Activated CD8-positive, alpha-beta T cell treated with anti-CD3 and anti-CD28 coated beads, Interleukin-2, amount 10 ng/mL, durations not matched to agents 7 days and 5 days (primary cell): ENCODE results near the gene PRRG4. TPM values are rescaled to one million over a fixed set of nuclear protein-coding genes. Genes with fewer than 3 reads are reported as not detected.
"Not testable (repeated sequence)": the region's sequence is repeated elsewhere in the genome, so short reads cannot be mapped to it uniquely, and the experiment has no call there.

Experiments
- ATAC-seq: fragments of 150-1000 bp; cut with Tn5 transposase; one replicate; pipeline ENCODE4 v1.10.0; 2021; ENCODE audit warnings: moderate library complexity
- CTCF ChIA-PET: fragments of 350-600 bp; sonication (Branson Sonifier 250); formaldehyde crosslinking; loops from one replicate; lab custom pipeline; 2021; ENCODE audit warnings: antibody characterized with exemption; lab: Charles Lee
- POLR2A ChIA-PET: fragments of 350-600 bp; sonication (Branson Sonifier 250); formaldehyde crosslinking; loops from one replicate; lab custom pipeline; 2021; ENCODE audit warnings: antibody characterized with exemption; lab: Charles Lee
- DNase-seq: peaks from one replicate; pipeline ENCODE4 v3.0.0-alpha.2; 2020
- H3K27ac Mint-ChIP-seq: one replicate; pipeline ENCODE4 v1.8.0; 2021; ENCODE audit warnings: mild to moderate bottlenecking, mixed read lengths
- H3K27me3 Mint-ChIP-seq: one replicate; pipeline ENCODE4 v1.8.0; 2021; ENCODE audit warnings: low read depth, mixed read lengths
- H3K36me3 Mint-ChIP-seq: one replicate; pipeline ENCODE4 v1.8.0; 2021; ENCODE audit warnings: low read depth, mixed read lengths
- H3K4me1 Mint-ChIP-seq: one replicate; pipeline ENCODE4 v1.8.0; 2021; ENCODE audit warnings: low read depth, mixed read lengths
- H3K4me3 Mint-ChIP-seq: one replicate; pipeline ENCODE4 v1.8.0; 2021; ENCODE audit warnings: mild to moderate bottlenecking, mixed read lengths
- H3K9me3 Mint-ChIP-seq: one replicate; pipeline ENCODE4 v1.8.0; 2022; ENCODE audit warnings: mixed read lengths; ENCODE audit not compliant: insufficient read depth
- total RNA-seq, 2 experiments: library from RNA; stranded (reverse); gene quantifications; one replicate each; pipeline ENCODE4 v1.2.3, GENCODE V29; 2021

The PRRG4 gene
- total RNA-seq: under 1 TPM; 0.24 to 0.26 TPM

DNA sequence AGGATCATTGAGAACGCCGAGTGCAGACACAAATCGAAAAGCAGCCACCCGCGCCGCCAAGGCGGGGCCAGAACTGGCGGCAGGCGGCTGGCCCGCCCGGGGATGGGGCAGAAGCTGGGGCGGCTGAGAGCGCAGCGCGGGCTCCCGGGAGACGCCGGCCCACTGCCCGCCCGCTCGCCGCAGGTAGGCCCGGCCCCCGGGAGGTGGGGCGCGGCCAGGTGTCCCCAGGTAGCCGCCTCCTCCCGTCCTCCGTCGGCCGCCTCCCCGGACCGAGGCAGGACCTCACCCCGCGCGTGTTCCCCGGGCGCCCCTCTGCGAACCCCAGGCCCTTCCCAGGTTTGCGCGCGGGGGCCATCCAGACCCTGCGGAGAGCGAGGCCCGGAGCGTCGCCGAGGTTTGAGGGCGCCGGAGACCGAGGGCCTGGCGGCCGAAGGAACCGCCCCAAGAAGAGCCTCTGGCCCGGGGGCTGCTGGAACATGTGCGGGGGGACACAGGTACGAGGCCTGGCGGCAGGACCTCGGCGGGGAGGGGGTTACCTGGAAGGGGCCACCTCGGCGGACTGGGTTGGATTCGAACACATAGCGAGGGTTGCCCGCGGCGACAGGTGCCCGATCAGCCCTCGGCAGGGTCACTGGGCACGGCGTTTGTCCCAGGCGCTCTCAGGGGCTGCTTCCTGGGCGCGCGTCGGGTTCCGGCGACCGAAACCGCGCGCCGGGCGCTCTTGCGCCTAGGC is at the start of gene PRRG4:
Gene PRRG4, plus strand, starts transcription at position 248 of the 733 bp plus-strand sequence. CDS start 603 bp downstream, outside the sequence.
- ATAC-seq: peak; percentile 86
- POLR2A ChIA-PET: no interaction called here
- peaks cover 41% of the 10 kb centered on the region for H3K27me3 Mint-ChIP-seq
- no peaks in the 10 kb centered on the region for H3K9me3 Mint-ChIP-seq
- H3K4me1 Mint-ChIP-seq: peaks cover 12% of the 10 kb centered on the region
- CTCF ChIA-PET: interaction anchor here (1.2 kb wide), 1 partner anchor 500 kb away, joined by 3 read pairs; no protein-coding TSS in a partner anchor
- H3K36me3 Mint-ChIP-seq: no peaks in the 10 kb centered on the region
- DNase-seq: peak; percentile 61
- peak within 1 kb of the TSS; percentile 77 for H3K27ac Mint-ChIP-seq
- H3K4me3 Mint-ChIP-seq: peak within 1 kb of the TSS; percentile 80

DNA sequence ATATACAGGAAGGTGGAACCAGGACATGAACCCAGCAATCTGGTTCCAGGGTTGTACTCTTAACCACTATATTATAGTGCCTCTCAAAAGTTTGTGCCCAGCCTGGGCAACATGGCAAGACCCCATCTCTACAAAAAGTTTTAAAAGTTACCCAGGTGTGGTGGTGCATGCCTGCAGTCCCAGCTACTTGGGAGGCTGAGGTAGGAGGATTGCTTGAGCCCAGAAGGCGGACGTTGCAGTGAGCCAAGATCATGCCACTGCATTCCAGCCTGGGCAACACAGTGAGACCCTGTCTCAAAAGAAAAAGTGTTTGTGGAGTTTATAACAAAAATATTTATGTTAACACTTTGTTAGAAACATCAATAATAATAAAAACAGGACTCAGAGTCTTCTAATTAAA is 48.9 kb upstream of the PRRG4 start:
- DNase-seq, H3K9me3 Mint-ChIP-seq, H3K4me3 Mint-ChIP-seq, POLR2A ChIA-PET, H3K36me3 Mint-ChIP-seq, ATAC-seq, H3K27me3 Mint-ChIP-seq, H3K27ac Mint-ChIP-seq: not testable (repeated sequence)
- H3K4me1 Mint-ChIP-seq: peaks cover 12% of the 10 kb centered on the region
- CTCF ChIA-PET: interaction anchor here (1.0 kb wide), 1 partner anchor 11 kb away, joined by 4 read pairs; no protein-coding TSS in a partner anchor

DNA sequence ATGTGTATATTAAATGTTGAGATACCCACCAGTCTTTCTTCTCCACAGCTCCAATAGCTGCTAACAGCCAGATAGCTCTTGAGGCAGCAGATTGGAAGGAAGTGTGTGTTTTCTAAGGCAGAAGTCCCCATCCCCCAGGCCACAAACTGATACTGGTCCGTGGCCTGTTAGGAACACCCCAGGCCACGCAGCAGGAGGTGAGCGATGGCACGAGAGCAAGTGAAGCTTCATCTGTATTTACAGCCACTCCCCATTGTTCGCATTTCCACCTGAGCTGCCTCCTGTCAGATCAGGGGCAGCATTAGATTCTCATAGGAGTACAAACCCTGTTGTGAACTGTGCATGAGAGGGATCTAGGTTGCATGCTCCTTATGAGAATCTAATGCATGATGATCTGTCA is 48.0 kb upstream of the PRRG4 start:
- POLR2A ChIA-PET: no interaction called here
- Mint-ChIP-seq H3K4me1 (peaks cover 4% of the 10 kb centered on the region), H3K27ac (no peak overlapping the region), H3K4me3 (no peak overlapping the region), H3K36me3 (no peaks in the 10 kb centered on the region), H3K27me3 (peaks cover 9% of the 10 kb centered on the region), H3K9me3 (no peaks in the 10 kb centered on the region)
- DNase-seq: no peak
- no peak for ATAC-seq
- CTCF ChIA-PET: interaction anchor here (1.0 kb wide), 1 partner anchor 10 kb away, joined by 4 read pairs; no protein-coding TSS in a partner anchor

- Mint-ChIP-seq H3K36me3 (no peaks in the 10 kb centered on the region), H3K27me3 (peaks cover 18% of the 10 kb centered on the region), H3K4me3 (no peak overlapping the region), H3K4me1 (no peaks in the 10 kb centered on the region), H3K27ac (no peak overlapping the region), H3K9me3 (no peaks in the 10 kb centered on the region)
- ChIA-PET POLR2A (interaction anchor here (0.6 kb wide), 1 partner anchor 206 kb away, joined by 3 read pairs; no protein-coding TSS in a partner anchor), CTCF (interaction anchor here (1.3 kb wide), 1 partner anchor 8 kb away, joined by 5 read pairs; no protein-coding TSS in a partner anchor)
- DNase-seq (no peak), ATAC-seq (no peak)
Observed at GRCh38 chr11:32785262-32785661, 44.5 kb upstream of the PRRG4 start.

GRCh38 chr11:32786811-32787210 is 42.9 kb upstream of the PRRG4 start:
- CTCF ChIA-PET: no interaction called here

DNA sequence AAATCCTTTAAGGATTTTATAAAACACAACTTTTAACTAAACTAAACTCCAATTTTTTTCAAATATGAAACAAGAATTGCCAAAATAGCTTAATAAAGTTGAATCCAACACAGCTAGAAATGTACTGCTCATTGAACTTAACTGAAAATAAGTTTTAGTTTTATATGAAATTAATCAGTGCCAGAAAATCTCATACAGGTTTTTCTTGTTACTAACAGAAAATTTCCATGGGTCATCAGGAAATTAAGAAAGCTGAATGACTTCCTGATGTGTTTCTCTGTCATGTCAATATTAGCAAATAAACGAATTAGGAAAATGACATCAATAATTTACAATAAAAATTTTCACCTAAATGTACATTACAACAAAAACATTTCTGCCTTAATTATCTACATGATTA is 38.8 kb upstream of the PRRG4 start:
- no peak overlapping the region for H3K27ac Mint-ChIP-seq
- peaks cover 18% of the 10 kb centered on the region for H3K27me3 Mint-ChIP-seq
- no peaks in the 10 kb centered on the region for H3K9me3 Mint-ChIP-seq
- no peaks in the 10 kb centered on the region for H3K36me3 Mint-ChIP-seq
- no peak for ATAC-seq
- no peak overlapping the region for H3K4me3 Mint-ChIP-seq
- DNase-seq: no peak
- ChIA-PET POLR2A (no interaction called here), CTCF (interaction anchor here (0.7 to 3.1 kb wide), 4 partner anchors 18 to 468 kb away, joined by 3 to 14 read pairs (median 4); no protein-coding TSS in a partner anchor)
- H3K4me1 Mint-ChIP-seq: peaks cover 4% of the 10 kb centered on the region

More at GRCh38 chr11:32786811-32787210, 42.9 kb upstream of the PRRG4 start:
- Mint-ChIP-seq H3K36me3 (no peaks in the 10 kb centered on the region), H3K4me1 (no peaks in the 10 kb centered on the region), H3K27ac (no peak overlapping the region), H3K27me3 (peaks cover 17% of the 10 kb centered on the region), H3K4me3 (no peak overlapping the region), H3K9me3 (no peaks in the 10 kb centered on the region)
- no peak for DNase-seq
- POLR2A ChIA-PET: no interaction called here
- ATAC-seq: no peak

DNA sequence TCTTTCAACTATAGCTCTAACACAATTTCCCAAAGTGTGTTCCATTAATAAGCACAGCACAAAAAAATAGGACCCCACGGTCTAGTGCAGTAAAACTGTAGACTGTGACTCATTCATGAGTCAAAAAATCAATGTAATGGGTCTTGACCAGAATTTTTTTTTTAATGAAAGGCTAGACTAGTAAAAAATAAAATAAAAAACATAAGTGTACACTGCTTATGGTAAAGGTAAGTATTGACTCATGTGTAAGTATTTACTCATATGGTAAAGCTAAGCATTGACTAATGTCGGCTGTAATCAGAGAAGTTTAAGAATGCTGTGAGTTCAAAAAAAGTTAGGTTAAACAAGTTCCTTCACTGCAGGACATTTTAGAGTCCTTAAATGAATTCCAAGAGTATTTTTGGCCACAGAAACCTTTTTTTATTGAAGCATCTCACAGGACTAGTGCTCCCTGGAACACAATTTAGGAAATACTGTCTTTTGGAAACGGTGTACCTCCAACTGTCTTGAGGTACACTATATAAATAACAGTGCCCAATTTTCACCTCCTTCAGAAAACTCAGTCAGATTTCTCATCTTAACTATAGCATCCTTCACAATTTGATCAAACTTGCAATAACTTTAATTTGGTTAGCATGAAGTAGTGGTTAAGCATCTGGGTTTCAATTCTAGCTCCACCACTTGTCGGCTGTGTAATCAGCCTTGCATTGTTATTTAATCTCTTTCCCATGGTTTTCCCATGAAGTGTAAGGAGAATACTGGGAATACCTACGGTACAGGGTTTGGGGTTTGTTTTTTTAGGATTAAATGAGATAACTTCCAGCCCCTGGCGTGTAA is 37.4 kb upstream of the PRRG4 start:
- no peaks in the 10 kb centered on the region for H3K9me3 Mint-ChIP-seq
- DNase-seq (no peak), ATAC-seq (no peak)
- POLR2A ChIA-PET: no interaction called here
- H3K4me3 Mint-ChIP-seq: no peak overlapping the region
- CTCF ChIA-PET: interaction anchor here (0.7 to 3.1 kb wide), 10 partner anchors 9 to 469 kb away, joined by 3 to 14 read pairs (median 4); no protein-coding TSS in a partner anchor
- peaks cover 4% of the 10 kb centered on the region for H3K4me1 Mint-ChIP-seq
- H3K36me3 Mint-ChIP-seq: no peaks in the 10 kb centered on the region
- H3K27ac Mint-ChIP-seq: no peak overlapping the region
- H3K27me3 Mint-ChIP-seq: peaks cover 16% of the 10 kb centered on the region

DNA sequence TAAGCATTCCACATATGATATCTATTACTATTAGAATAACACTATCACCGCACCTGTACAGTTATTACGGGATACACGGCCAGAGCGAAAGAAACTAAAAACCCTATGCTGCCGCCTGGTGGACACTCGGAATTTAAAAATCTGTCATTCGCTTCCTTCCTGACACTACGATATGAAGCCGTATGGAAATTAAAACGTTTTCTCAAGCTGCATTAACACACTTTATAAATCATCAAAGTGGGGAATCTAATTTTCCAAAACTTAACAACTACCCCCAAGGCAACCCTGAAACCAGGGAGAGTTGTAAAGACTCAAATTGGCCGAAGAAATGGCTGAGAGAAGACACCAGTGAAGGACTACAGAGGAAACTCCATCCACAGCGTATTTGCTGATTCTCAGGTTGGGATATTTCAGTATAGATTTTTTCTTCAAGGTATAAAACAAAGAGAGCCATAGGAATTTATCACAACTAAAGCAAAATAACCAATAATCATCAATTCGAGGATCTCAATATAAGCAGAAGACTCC is 36.7 kb upstream of the PRRG4 start:
- Mint-ChIP-seq H3K9me3 (no peaks in the 10 kb centered on the region), H3K27me3 (peaks cover 16% of the 10 kb centered on the region), H3K27ac (no peak overlapping the region), H3K36me3 (no peaks in the 10 kb centered on the region), H3K4me1 (peaks cover 4% of the 10 kb centered on the region), H3K4me3 (peak overlapping the region; percentile 32)
- ChIA-PET POLR2A (no interaction called here), CTCF (interaction anchor here (0.7 to 3.1 kb wide), 6 partner anchors 8 to 470 kb away, joined by 3 to 14 read pairs (median 5); no protein-coding TSS in a partner anchor)
- peak; percentile 81 for ATAC-seq
- peak; percentile 74 for DNase-seq

GRCh38 chr11:32794439-32794838 is 35.3 kb upstream of the PRRG4 start, which contains the start of gene CCDC73:
Gene CCDC73, minus strand, starts transcription at chr11:32794662. Its CDS starts 34,419 bp downstream, at chr11:32760243.
- DNase-seq: no peak
- Mint-ChIP-seq H3K27me3 (peaks cover 16% of the 10 kb centered on the region), H3K9me3 (no peaks in the 10 kb centered on the region), H3K4me1 (peaks cover 4% of the 10 kb centered on the region), H3K27ac (no peak within 1 kb of the TSS), H3K36me3 (no peaks in the 10 kb centered on the region), H3K4me3 (no peak within 1 kb of the TSS)
- no peak for ATAC-seq
- CTCF ChIA-PET: interaction anchor here (0.6 to 1.0 kb wide), 2 partner anchors 470 to 1446 kb away, joined by 3 read pairs; no protein-coding TSS in a partner anchor
- POLR2A ChIA-PET: no interaction called here

GRCh38 chr11:32796425-32796824 is 33.3 kb upstream of the PRRG4 start:
- ChIA-PET POLR2A (no interaction called here), CTCF (interaction anchor here (1.5 kb wide), 1 partner anchor 82 kb away, joined by 3 read pairs; no protein-coding TSS in a partner anchor)

GRCh38 chr11:32809313-32809712 is 20.4 kb upstream of the PRRG4 start:
- ChIA-PET POLR2A (no interaction called here), CTCF (interaction anchor here (0.6 to 2.0 kb wide), 20 partner anchors 9 to 486 kb away, joined by 3 to 15 read pairs (median 4); partner anchors contain the start of gene QSER1)
- no peak overlapping the region for H3K27ac Mint-ChIP-seq
- no peaks in the 10 kb centered on the region for H3K9me3 Mint-ChIP-seq
- peak; percentile 95 for ATAC-seq
- no peak overlapping the region for H3K4me3 Mint-ChIP-seq
- H3K27me3 Mint-ChIP-seq: peaks cover 2% of the 10 kb centered on the region
- no peaks in the 10 kb centered on the region for H3K4me1 Mint-ChIP-seq
- H3K36me3 Mint-ChIP-seq: no peaks in the 10 kb centered on the region
- DNase-seq: peak; percentile 71

More at GRCh38 chr11:32796425-32796824, 33.3 kb upstream of the PRRG4 start:
- H3K4me1 Mint-ChIP-seq: peaks cover 4% of the 10 kb centered on the region
- H3K27me3 Mint-ChIP-seq: peaks cover 9% of the 10 kb centered on the region
- DNase-seq (no peak), ATAC-seq (no peak)
- no peaks in the 10 kb centered on the region for H3K36me3 Mint-ChIP-seq
- no peaks in the 10 kb centered on the region for H3K9me3 Mint-ChIP-seq
- no peak overlapping the region for H3K27ac Mint-ChIP-seq
- H3K4me3 Mint-ChIP-seq: no peak overlapping the region
